AG08395 (cell line): Measurements from ENCODE around the gene TAF4B.
"Not testable (repeated sequence)": the region's sequence is repeated elsewhere in the genome, so short reads cannot be mapped to it uniquely, and the experiment has no call there.

Source experiments
- DNase-seq: peaks from one replicate; pipeline ENCODE4 v3.0.0; 2012; ENCODE audit warnings: mixed read lengths, low spot score

Gene TAF4B, protein sequence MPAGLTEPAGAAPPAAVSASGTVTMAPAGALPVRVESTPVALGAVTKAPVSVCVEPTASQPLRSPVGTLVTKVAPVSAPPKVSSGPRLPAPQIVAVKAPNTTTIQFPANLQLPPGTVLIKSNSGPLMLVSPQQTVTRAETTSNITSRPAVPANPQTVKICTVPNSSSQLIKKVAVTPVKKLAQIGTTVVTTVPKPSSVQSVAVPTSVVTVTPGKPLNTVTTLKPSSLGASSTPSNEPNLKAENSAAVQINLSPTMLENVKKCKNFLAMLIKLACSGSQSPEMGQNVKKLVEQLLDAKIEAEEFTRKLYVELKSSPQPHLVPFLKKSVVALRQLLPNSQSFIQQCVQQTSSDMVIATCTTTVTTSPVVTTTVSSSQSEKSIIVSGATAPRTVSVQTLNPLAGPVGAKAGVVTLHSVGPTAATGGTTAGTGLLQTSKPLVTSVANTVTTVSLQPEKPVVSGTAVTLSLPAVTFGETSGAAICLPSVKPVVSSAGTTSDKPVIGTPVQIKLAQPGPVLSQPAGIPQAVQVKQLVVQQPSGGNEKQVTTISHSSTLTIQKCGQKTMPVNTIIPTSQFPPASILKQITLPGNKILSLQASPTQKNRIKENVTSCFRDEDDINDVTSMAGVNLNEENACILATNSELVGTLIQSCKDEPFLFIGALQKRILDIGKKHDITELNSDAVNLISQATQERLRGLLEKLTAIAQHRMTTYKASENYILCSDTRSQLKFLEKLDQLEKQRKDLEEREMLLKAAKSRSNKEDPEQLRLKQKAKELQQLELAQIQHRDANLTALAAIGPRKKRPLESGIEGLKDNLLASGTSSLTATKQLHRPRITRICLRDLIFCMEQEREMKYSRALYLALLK

DNA sequence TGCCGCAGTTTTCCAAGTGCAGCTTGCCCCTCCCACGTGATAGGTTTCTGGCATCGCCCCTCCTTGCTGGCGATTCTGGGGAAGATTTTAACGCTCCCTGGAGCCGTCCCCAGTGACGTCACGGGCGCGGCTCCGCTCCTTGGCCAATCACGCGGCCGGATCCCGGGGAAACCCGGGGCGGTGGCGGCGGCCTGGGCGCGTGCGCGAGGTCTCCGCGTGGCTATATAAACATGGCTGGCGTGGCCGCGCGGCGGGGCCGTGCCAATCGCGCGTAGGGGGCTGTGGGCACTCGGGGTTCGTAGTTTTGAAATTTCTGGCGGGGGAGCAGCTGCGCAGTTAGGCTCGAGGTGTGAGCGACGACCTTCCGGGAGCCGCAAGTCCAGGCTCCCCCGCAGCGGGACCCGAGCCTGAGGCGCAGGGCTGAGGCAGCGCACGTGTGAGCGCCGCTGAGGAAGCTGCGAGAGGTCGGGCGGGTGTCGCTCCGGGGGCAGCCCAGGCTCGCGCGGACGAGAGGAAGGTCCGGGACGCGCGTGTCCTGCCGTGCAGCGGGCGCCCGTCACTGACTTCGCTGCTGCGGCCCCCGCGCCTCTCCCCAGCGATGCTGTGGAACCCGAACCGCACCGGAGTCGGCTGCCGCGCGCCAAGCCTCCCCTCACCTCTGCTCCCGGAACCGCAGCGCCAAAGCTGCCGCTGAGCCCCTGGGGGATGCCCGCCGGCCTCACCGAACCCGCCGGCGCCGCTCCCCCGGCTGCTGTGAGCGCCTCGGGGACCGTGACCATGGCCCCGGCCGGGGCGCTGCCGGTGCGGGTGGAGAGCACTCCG, at the start of gene TAF4B:
TAF4B (plus strand) TSS at position 217 of the 822 bp plus-strand sequence; CDS start at position 706, 489 bp downstream.
- peak; percentile 97 for DNase-seq

DNA sequence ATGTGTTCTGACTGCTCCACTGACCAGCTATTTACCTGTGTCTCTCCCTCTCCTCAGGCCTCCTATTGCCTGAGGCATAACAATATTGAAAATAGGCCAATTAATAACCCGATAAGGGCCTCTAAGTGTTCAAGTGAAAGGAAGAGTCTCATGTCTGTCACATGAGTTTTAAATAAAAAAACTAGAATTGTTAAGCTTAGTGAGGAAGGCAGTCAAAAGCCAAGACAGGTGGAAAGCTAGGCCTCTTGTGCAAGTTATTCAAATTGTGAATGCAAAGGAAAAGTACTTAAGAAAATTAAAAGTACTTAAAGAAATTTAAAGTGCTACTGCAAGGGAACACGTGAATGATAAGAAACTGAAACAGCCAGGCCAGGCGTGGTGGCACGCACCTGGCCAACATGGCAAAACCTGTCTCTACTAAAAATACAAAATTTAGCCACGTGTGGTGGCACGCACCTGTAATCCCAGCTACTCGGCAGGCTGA, 44.9 kb upstream of the TAF4B start:
- no peak for DNase-seq

DNA sequence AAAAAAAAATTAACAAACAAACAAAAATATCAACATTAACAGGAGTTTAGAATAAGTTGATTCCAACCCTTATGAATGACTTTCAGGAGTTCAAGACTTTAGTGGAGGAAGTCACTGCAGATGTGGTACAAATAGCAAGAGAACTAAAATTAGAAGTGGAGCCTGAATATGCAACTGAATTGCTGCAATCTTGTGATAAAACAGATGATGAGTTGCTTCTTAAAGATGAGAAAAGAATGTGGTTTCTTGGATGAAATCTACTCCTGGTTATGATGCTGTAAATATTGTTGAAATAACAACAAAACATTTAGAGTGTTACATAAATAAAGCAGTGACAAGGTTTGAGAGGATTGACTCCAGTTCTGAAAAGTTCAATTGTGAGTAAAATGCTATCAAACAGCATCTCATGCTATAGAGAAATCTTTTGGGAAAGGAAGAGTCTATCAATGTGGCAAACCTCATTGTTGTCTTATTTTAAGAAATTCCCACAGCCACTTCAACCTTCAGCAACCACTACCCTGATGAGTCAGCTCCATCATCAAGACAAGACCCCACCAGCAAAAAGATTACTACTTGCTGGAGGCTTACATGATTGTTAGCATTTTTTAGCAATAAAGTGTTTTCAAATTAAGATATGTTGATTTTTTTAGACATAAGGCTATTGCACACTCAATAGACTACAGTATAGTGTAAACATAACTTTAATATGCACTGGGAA, 42.7 kb upstream of the TAF4B start:
- DNase-seq: no peak

DNA sequence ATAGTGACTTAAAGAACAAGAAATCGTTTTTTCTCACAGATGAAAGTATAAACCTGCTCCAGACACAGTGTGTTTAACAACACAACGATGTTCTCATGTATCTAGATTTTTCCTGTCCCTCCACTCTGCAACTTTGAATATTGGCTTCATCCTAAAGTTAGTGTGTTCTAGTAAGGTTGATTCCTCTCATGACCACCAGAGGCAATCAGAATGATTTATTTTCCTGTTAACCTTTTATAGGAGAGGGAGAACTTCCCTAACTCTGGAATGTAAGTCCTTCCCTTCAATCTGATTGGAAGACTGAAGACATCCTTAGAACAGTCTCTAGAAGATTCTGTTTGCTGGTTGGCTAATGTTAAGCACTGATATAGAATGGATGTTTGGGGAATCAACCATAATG, 41.0 kb upstream of the TAF4B start:
- DNase-seq: no peak

DNA sequence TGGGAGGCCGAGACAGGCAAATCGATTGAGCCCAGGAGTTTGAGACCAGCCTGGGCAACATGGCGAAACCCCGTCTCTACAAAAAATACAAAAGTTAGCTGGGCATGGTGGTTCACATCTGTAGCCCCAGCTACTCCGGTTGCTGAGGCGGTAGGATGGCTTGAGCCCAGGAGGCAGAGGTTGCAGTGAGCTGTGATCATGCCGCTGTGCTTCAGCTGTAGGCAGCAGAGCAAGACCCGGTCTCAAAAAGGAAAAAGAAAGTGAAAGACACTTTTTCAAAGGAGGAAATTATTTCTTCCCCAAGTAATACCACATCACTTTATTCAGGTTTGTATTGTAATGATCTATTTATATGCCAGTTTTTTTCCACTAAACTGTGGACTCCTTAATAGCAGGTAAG, 35.7 kb upstream of the TAF4B start:
- DNase-seq: no peak

DNA sequence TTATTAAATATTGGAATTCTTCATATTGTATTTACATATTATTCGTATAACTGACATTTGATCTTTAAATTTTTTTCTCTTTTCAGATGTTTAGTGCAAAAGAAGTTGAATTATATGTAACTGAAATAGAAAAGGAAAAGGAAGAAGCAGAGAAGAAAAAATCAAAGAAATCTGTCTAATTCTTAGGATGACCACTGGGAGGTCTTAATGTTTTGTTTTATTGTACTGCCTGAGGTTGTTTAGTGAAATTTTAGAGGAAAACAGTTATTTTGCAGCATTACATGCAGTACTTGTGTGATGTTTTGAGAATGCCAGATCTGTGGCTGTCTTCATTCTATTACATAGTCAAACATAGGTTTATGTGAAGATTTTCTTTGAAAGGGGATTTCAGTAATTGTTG, 34.0 kb upstream of the TAF4B start:
- DNase-seq: no peak

DNA sequence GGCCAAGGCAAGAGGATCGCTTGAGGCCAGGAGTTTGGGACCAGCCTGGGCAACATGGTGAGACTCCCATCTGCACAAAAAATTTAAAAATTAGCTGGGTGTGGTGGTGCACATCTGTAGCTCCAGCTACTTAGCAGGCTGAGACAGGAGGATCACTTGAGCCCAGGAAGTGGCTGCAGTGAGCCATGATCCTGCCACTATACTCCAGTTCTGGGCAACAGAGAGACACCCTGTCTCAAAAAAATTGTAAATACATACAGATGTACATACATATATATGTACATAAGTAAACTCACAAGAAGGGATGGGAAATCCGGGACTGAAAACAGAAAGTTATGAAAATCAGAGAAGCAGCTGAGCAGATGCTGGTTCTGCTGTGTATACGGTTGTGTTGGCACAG, 29.6 kb upstream of the TAF4B start:
- DNase-seq: no peak

DNA sequence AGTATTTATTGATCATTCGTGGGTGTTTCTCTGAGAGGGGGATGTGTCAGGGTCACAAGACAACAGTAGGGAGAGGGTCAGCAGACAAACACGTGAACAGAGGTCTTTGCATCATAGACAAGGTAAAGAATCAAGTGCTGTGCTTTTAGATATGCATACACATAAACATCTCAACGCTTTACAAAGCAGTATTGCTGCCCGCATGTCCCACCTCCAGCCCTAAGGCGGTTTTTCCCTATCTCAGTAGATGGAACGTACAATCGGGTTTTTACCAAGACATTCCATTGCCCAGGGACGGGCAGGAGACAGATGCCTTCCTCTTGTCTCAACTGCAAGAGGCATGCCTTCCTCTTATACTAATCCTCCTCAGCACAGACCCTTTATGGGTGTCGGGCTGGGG, 24.2 kb upstream of the TAF4B start:
- DNase-seq: not testable (repeated sequence)

DNA sequence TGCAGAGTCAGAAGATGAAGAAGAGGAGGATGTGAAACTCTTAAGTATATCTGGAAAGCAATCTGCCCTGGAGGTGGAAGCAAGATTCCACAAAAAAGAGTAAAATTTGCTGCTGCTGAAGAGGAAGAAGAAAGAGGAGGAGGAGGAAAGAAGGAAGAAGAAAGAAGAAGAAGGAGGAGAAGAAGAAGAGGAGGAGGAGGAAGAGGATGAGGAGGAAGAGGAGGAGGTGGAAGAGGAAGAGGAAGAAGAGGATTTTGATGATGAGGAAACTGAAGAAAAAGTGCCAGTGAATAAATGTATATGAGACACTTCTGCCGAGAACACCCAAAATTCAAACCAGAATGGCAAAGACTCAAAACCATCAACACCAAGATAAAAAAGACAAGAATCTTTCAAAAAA, 20.9 kb upstream of the TAF4B start:
- no peak for DNase-seq

DNA sequence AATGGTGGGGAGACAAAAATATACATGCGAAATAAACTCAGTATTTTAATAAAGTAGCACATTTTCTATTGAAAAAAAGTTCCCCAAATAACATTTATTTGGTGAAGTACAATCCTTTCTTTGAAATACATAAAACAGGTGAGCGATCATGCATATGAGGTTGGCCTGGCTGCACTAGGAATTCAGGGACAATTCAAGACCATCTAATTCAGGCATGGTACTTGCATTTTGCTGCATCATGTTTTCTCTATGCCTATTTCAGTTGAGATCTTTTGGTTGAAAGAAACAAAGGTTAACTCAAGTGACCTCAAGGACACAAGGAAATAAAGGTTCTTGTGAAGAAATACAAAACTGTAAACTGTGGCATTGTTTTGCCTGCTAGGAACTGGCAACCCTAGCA, 19.8 kb upstream of the TAF4B start:
- DNase-seq: no peak

DNA sequence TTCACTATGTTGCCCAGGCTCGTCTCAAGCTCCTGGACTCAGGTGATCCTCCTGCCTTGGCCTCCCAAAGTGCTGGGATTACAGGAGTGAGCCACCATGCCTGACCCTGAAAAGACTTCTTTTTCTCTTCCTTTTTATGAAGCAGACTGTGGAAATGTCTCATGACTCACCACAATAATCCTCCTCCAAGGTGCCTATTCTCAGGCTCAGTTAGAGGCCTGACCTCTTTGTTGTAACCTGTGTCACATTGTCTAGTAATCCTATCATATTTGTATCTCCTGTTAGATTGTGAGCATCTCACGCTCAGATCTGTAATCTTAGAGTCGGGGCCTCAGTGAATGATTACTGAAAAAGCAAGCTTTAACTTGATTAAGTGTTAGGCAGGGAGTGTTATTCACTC, 18.3 kb upstream of the TAF4B start:
- no peak for DNase-seq

DNA sequence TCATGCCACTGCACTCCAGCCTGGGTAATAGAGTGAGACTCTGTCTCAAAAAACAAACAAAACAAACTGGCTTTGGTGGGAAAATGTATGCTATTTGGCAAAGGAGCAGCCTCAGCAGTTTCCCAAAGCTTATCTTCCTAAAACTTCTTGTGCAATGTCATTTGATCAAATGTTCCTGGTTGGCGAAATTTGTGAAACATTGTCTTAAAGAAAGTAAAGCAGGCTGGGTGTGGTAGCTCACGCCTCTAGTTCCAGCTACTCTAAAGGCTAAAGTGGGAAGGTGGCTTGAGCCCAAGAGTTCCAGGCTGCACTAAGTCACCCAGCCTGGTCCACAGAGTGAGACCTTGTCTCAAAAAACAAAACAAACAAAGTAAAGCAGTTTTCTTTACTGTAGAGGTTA, 17.3 kb upstream of the TAF4B start:
- DNase-seq: no peak

DNA sequence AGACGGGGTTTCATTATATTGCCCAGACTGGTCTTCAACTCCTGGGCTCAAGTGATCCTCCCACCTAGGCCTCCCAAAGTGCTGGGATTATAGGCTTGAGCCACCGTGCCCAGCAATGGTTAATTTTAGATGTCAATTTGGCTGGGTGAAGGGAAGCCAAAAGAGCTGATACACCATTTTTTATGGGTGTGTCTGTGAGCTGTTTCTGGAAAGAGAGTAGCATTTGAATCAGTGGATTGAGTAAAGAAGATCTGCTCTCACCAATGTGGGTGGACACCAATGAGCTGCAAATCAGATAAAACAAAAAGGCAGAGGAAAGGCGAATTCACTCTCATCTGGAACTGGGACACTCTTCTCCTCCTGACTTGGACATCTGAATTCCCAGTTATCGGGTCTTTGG, 16.1 kb upstream of the TAF4B start:
- DNase-seq: no peak

DNA sequence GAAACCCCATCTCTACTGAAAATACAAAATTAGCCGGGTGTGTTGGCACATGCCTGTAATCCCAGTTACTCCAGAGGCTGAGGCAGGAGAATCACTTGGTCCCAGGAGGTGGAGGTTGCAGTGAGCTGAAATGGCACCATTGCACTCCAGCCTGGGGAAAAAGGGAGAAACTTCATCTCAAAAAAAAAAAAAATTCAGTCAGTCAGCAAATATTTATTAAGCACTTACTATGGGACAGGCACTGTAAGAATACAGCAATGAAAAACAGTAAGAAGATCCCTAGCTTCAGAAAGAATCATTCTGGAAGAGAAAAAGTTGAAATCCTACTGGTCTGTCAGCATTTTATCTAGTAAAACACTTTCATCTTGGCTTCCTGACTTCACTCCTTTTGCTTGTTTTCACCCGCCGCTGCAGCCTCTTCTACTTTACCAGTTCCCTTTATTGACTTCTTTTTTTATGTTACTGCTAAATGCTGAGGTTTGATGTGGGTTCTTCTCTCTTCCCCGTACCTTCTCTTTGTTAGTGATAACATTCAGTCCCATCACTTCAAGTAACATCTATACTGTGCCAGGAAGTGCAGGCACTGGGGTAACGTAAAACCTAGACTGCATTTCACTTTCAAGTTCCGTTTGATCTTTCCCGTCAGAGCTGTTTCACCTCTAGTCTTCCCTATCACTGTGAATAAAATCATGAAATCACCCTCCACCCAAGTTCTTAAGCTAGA, 10.8 kb upstream of the TAF4B start:
- no peak for DNase-seq

DNA sequence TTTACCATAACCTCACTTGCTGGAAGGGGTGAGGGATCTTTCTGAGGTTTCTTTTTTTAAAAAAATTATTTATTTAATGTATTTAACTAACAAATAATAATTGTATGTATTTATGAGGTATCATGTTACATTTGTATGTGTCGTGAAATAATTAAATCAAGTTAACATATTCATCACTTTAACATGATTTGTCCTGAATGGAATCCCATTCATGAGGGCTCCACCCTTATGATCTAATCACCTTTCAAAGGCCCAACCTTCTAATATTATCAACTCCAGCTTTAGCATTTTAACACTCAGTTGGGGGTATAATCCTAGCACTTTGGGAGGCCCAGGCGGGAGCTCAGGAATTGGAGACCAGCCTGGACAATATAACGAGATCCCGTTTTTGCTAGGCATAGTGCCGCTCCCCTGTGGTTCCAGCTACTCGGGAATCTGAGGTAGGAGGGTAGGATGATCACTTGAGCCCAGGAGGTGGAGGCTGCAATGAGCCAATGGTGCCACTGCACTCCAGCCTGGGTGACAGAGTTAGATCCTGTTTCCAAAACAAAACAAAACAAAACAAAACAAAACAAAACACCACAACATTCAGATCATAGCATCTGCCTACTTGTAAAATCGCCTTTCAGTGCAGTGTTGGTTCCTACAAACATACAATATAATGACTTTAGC, 1.1 kb upstream of the TAF4B start:
- DNase-seq: no peak

DNA sequence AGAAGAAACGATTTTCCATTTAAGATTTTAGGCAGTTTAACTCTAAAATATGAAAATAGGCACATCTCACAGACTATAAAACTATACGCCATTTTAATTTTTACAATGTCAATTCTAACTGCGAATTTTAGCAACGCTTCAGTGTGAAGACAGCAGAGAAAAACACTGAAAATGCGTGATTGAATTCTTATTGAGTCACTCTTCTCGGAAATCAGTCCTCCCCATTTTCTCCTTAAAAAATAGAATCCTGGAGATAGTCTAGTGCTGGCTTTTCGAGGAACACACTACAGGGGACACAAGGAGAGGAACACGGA, 373 bp upstream of the TAF4B start:
- DNase-seq: no peak

DNA sequence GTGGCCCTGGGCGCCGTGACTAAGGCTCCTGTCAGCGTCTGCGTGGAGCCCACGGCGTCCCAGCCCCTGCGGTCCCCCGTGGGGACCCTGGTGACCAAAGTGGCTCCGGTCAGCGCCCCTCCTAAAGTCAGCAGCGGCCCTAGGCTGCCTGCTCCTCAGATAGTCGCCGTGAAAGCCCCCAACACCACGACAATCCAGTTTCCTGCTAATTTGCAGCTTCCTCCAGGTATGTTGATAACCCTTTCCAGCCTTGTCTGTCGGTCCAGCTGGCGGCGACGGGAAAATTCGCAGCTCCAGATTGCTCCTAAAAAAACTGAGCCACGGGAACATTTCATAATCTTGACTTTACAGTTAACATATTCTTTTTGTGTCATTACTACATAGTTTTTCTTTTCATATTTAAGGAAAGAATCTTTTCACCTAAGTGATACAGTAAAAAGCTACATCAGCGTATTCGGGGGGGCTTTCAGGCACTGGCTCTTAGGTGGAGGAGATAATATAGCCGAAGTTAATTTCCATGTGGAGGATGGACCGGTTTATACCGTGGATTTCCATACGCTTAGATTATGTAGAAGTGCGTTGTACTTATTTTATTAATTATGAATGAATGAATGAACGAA, 916 bp downstream of the TAF4B start:
- no peak for DNase-seq

DNA sequence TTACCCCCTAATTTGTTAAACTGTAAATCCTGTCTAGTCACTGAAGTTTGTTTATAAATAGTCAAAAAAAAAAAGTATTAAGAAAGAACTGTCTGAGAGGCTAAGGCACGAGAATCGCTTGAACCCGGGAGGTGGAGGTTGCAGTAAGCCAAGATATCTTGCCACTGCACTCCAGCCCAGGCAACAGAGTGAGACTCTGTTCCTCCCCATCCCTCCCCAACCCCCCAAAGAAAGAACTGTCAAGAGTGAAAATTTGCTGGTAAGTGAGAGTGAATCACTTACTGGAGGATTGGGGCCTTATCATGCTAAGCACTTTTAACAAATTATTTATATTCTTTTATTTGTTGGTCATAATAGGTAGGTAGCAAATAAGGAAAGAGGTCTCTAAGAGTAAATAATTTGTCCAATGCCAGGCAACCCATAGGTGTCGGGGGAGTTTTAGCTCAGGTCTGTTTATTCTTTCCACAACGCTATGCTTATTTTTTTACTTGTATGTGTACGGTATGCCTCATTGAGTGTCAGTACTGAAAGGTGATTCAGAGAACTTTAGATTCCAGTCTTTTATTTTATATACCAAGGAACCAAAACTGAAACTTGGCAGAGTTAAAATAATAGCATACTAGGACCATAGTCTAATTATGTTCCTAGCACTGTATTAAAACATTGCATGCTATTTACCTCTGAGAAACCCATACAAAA, 2.5 kb downstream of the TAF4B start:
- no peak for DNase-seq

DNA sequence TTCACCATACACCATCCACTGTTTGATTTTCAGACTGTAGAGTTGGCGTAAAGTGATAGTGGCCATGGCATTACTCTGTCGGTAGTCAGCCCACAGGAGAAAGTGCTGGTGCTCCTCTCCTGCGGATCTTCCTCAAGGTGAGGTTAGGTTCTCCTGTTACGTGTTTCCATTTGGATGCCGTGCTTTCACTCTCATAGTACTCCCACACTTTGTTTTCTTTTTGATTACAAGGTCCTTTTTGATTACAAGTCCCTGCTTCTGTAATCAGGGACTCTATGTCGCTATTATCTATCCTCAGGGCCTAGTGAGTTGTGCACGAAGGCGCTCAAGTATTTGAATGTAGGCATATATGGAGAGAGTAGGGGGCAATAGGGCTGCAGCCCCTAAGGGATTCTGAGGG, 4.3 kb downstream of the TAF4B start:
- no peak for DNase-seq
